Caco-2 (cell line): Measurements from ENCODE around the gene KIAA0513. TPM values are rescaled to one million over a fixed set of nuclear protein-coding genes. Genes with fewer than 3 reads are reported as not detected.

Experiments
- BruUV-seq: library from RNA; stranded (reverse); fragments of 400-500 nt; replicated peaks from 2 replicates; lab custom pipeline; 2021; lab: Mats Ljungman, UMichigan
- CTCF ChIA-PET: fragments of 300-600 bp; sonication (Branson Sonifier 250); formaldehyde crosslinking; loops from one replicate; lab custom pipeline; 2022; ENCODE audit warnings: antibody characterized with exemption; lab: Charles Lee
- POLR2A ChIA-PET: fragments of 300-600 bp; sonication (Branson Sonifier 250); formaldehyde crosslinking; loops from one replicate; lab custom pipeline; 2022; ENCODE audit warnings: antibody characterized with exemption; lab: Charles Lee
- DNase-seq, 2 experiments: peaks; one replicate each; pipeline versions ENCODE4 v3.0.0 to v3.0.0-alpha.2; 2020 to 2022
- H3K27me3 ChIP-seq: replicated peaks from 2 replicates; pipeline ENCODE4 v1.6.0; 2011; ENCODE audit warnings: low read length; ENCODE audit not compliant: control insufficient read depth, insufficient read depth
- H3K36me3 ChIP-seq: 2 replicates; pipeline ENCODE4 v1.5.1; 2011; ENCODE audit warnings: low read length; ENCODE audit not compliant: control insufficient read depth, insufficient read depth
- H3K4me1 ChIP-seq: fragments of 250-450 bp; sonication (Bioruptor Pico); 2 replicates; pipeline ENCODE4 v1.5.1; 2020; ENCODE audit warnings: mild to moderate bottlenecking
- H3K4me3 ChIP-seq: 2 replicates; pipeline ENCODE4 v1.5.1; 2011; ENCODE audit warnings: low read depth, mild to moderate bottlenecking, control low read depth, low read length
- H3K9me3 ChIP-seq: fragments of 250-450 bp; sonication (Bioruptor Pico); 2 replicates; pipeline ENCODE4 v1.5.1; 2020; ENCODE audit warnings: mild to moderate bottlenecking, moderate library complexity
- H3K27ac Mint-ChIP-seq: one replicate; pipeline ENCODE4 v1.8.0; 2022; ENCODE audit warnings: mixed read lengths; ENCODE audit not compliant: unreplicated experiment
- H3K27me3 Mint-ChIP-seq: one replicate; pipeline ENCODE4 v1.8.0; 2022; ENCODE audit warnings: mixed read lengths; ENCODE audit not compliant: insufficient read depth, unreplicated experiment
- H3K36me3 Mint-ChIP-seq: one replicate; pipeline ENCODE4 v1.8.0; 2022; ENCODE audit warnings: mild to moderate bottlenecking, mixed read lengths; ENCODE audit not compliant: insufficient read depth, unreplicated experiment
- H3K4me1 Mint-ChIP-seq: one replicate; pipeline ENCODE4 v1.8.0; 2022; ENCODE audit warnings: low read depth, mixed read lengths; ENCODE audit not compliant: unreplicated experiment
- H3K4me3 Mint-ChIP-seq: one replicate; pipeline ENCODE4 v1.8.0; 2022; ENCODE audit warnings: mild to moderate bottlenecking, moderate library complexity, mixed read lengths; ENCODE audit not compliant: unreplicated experiment
- H3K9me3 Mint-ChIP-seq: one replicate; pipeline ENCODE4 v1.8.0; 2022; ENCODE audit warnings: mixed read lengths; ENCODE audit not compliant: unreplicated experiment
- CTCF ChIP-seq, 2 experiments: fragments of 200-600 bp in 1 of 2; IDR thresholded peaks; 1 replicate in 1 of 2; 2 replicates in 1 of 2; pipeline versions ENCODE4 v1.5.1 to v1.8.0; 2011 to 2022; ENCODE audit warnings: antibody characterized with exemption in 1 of 2, control low read depth in 1 of 2, inconsistent platforms in 1 of 2, low read depth in 1 of 2, low read length in 1 of 2, mild to moderate bottlenecking in 1 of 2, moderate library complexity in 1 of 2; ENCODE audit not compliant: insufficient read depth in 1 of 2, severe bottlenecking in 1 of 2, unreplicated experiment in 1 of 2
- intact Hi-C: fragments of 100-400 bp; cut with micrococcal nuclease; formaldehyde crosslinking; loops from one replicate; pipeline ENCODE4 v1.10.0; 2022; ENCODE audit not compliant: unreplicated experiment
- total RNA-seq: library from RNA; stranded (reverse); gene quantifications from 2 replicates; pipeline ENCODE4 v1.2.3, GENCODE V29; 2022

The KIAA0513 gene
- total RNA-seq, 1 experiment from 2014 or later, result 7.9 TPM

- H3K4me3 ChIP-seq, result no peak overlapping the region
- H3K9me3 Mint-ChIP-seq, result no peaks in the 10 kb centered on the region
- no peaks in the 10 kb centered on the region for H3K9me3 ChIP-seq
- H3K4me1 Mint-ChIP-seq, result no peaks in the 10 kb centered on the region
- no peak for DNase-seq
- no peaks in the 10 kb centered on the region for H3K27me3 Mint-ChIP-seq
- no peaks in the 10 kb centered on the region for H3K36me3 ChIP-seq
- intact Hi-C loops, result no loop called here
- peaks cover 12% of the 10 kb centered on the region for H3K4me1 ChIP-seq
- H3K27me3 ChIP-seq, result no peaks in the 10 kb centered on the region
- no peak overlapping the region for H3K4me3 Mint-ChIP-seq
- POLR2A ChIA-PET, result no interaction called here
- no peaks in the 10 kb centered on the region for H3K36me3 Mint-ChIP-seq
- no peak overlapping the region for H3K27ac Mint-ChIP-seq
- CTCF ChIA-PET, result no interaction called here
- no TSS peak for BruUV-seq
- TF ChIP-seq CTCF (IDR thresholded peaks at IDR 0.05; ENCODE audit: insufficient read depth in 1 of 2, low read depth in 1 of 2, low read length in 1 of 2, severe bottlenecking in 1 of 2, unreplicated experiment in 1 of 2), result no peak
Measured at GRCh38 chr16:85064186-85064585, 36.6 kb downstream of the KIAA0513 start.

- intact Hi-C loops, result no loop called here
- no TSS peak for BruUV-seq
- ChIA-PET CTCF (no interaction called here), POLR2A (no interaction called here)
- H3K4me3 Mint-ChIP-seq, result no peak overlapping the region
- TF ChIP-seq CTCF (IDR thresholded peaks at IDR 0.05; ENCODE audit: insufficient read depth in 1 of 2, low read depth in 1 of 2, low read length in 1 of 2, severe bottlenecking in 1 of 2, unreplicated experiment in 1 of 2), result no peak
- H3K27me3 Mint-ChIP-seq, result no peaks in the 10 kb centered on the region
- no peak for DNase-seq
- H3K4me1 Mint-ChIP-seq, result no peaks in the 10 kb centered on the region
- peaks cover 12% of the 10 kb centered on the region for H3K4me1 ChIP-seq
- no peaks in the 10 kb centered on the region for H3K9me3 ChIP-seq
- H3K9me3 Mint-ChIP-seq, result no peaks in the 10 kb centered on the region
- H3K27ac Mint-ChIP-seq, result no peak overlapping the region
- no peaks in the 10 kb centered on the region for H3K36me3 Mint-ChIP-seq
- no peaks in the 10 kb centered on the region for H3K27me3 ChIP-seq
- H3K36me3 ChIP-seq, result no peaks in the 10 kb centered on the region
- no peak overlapping the region for H3K4me3 ChIP-seq
Measured at GRCh38 chr16:85065099-85065498, 37.5 kb downstream of the KIAA0513 start.

GRCh38 chr16:85066346-85066885 is 38.8 kb downstream of the KIAA0513 start:
- H3K27me3 ChIP-seq, result no peaks in the 10 kb centered on the region
- DNase-seq, result no peak
- Mint-ChIP-seq H3K9me3 (no peaks in the 10 kb centered on the region), H3K4me3 (no peak overlapping the region), H3K27me3 (no peaks in the 10 kb centered on the region), H3K36me3 (peaks cover 10% of the 10 kb centered on the region), H3K27ac (no peak overlapping the region), H3K4me1 (no peaks in the 10 kb centered on the region)
- ChIA-PET CTCF (interaction anchor here (1.8 kb wide), 1 partner anchor 10 kb away, joined by 6 read pairs; no protein-coding TSS in a partner anchor), POLR2A (interaction anchor here (0.5 kb wide), 1 partner anchor 82 kb away, joined by 4 read pairs; no protein-coding TSS in a partner anchor)
- no peak for TF ChIP-seq CTCF (IDR thresholded peaks at IDR 0.05; ENCODE audit: insufficient read depth in 1 of 2, low read depth in 1 of 2, low read length in 1 of 2, severe bottlenecking in 1 of 2, unreplicated experiment in 1 of 2)
- H3K4me3 ChIP-seq, result no peak overlapping the region
- no TSS peak for BruUV-seq
- H3K4me1 ChIP-seq, result peaks cover 12% of the 10 kb centered on the region
- intact Hi-C loops, result no loop called here
- H3K36me3 ChIP-seq, result no peaks in the 10 kb centered on the region
- no peaks in the 10 kb centered on the region; the same call in 1 of the 2 replicates for H3K9me3 ChIP-seq
